ENCODE data around the gene OSBPL2. TPM values are rescaled to one million over a fixed set of nuclear protein-coding genes. Genes with fewer than 3 reads are reported as not detected.
A peak's percentile ranks its signal among the peaks of the same experiment; 100 is the strongest.

OSBPL2 gene
- total and polyA plus RNA-seq, 2 experiments from 2014 or later = 16.6 to 31.2 TPM

- no peak for TF ChIP-seq STAT1 (IDR thresholded peaks at IDR 0.05; ENCODE audit: unreplicated experiment)
- no peak for TF ChIP-seq ZNF114 (CRISPR knock-in tag; IDR thresholded peaks at IDR 0.05)
- no peak for TF ChIP-seq NANOG (IDR thresholded peaks at IDR 0.05; ENCODE audit: borderline replicate concordance)
- TF ChIP-seq CTCF (conservative IDR thresholded peaks at IDR 0.05; ENCODE audit: low read depth in 2 of 2) = no peak
- no peak for TF ChIP-seq ETS1 (IDR thresholded peaks at IDR 0.05)
- no peak for TF ChIP-seq JUNB (IDR thresholded peaks at IDR 0.05; ENCODE audit: unreplicated experiment)
Observed at GRCh38 chr20:62338294-62338620, 99.9 kb downstream of the OSBPL2 start (continued).

GRCh38 chr20:62339647-62340062 lies 101.3 kb downstream of the OSBPL2 start:
- TF ChIP-seq JUNB (IDR thresholded peaks at IDR 0.05; ENCODE audit: unreplicated experiment) (no peak), EZH2 (IDR thresholded peaks at IDR 0.05; ENCODE audit: low read depth, unreplicated experiment) (no peak), ZNF114 (CRISPR knock-in tag; IDR thresholded peaks at IDR 0.05) (no peak), REST (IDR thresholded peaks at IDR 0.05; ENCODE audit: unreplicated experiment) (no peak), ZNF462 (CRISPR knock-in tag; IDR thresholded peaks at IDR 0.05) (no peak), EZH2phosphoT487 (IDR thresholded peaks at IDR 0.05; ENCODE audit: unreplicated experiment) (no peak), POLR2AphosphoS5 (IDR thresholded peaks at IDR 0.05; ENCODE audit: low read depth) (no peak), STAT1 (IDR thresholded peaks at IDR 0.05; ENCODE audit: unreplicated experiment) (no peak)
- H3K27ac Mint-ChIP-seq = peak overlapping the region; percentile 10; the same call in 1 of the 2 replicates
- Histone ChIP-seq H3K4me1 (ENCODE audit: insufficient read depth) (no peaks in the 10 kb centered on the region), H3F3A (replicated peaks; ENCODE audit: low read depth) (peaks cover 16% of the 10 kb centered on the region; the same call in 1 of the 2 replicates), H4K20me1 (replicated peaks; ENCODE audit: insufficient read depth) (no peaks in the 10 kb centered on the region; the same call in 1 of the 2 replicates), H3K36me3 (ENCODE audit: insufficient read depth) (peaks cover 30% of the 10 kb centered on the region), H3K9me2 (ENCODE audit: insufficient read depth) (no peaks in the 10 kb centered on the region), H3K27me3 (ENCODE audit: insufficient read depth) (no peaks in the 10 kb centered on the region), H3K27ac (ENCODE audit: low read depth) (0 out of 2 replicates have a peak overlapping the region, but pooled peaks have one; percentile 32), H2AFZ (no peak overlapping the region), H3K79me2 (replicated peaks; ENCODE audit: insufficient read depth) (peaks cover 12% of the 10 kb centered on the region; the same call in 1 of the 2 replicates), H3K4me2 (no peak overlapping the region), H3K4me3 (no peak overlapping the region)
- no peaks in the 10 kb centered on the region for H3K4me1 Mint-ChIP-seq
- DNase-seq (ENCODE audit: low spot score) (no peak), ATAC-seq (no peak)
- H3K27me3 Mint-ChIP-seq (ENCODE audit: insufficient read depth, low read depth, poor library complexity) = peaks cover 10% of the 10 kb centered on the region
- H3K4me3 Mint-ChIP-seq = no peak overlapping the region
- H3K36me3 Mint-ChIP-seq (ENCODE audit: low read depth) = peaks cover 63% of the 10 kb centered on the region
- H3K9me3 Mint-ChIP-seq = no peaks in the 10 kb centered on the region

Data from GM23338 (cell line).